Right lung (tissue), 5 donors: ENCODE data around the gene IMMP2L. TPM values are rescaled to one million over a fixed set of nuclear protein-coding genes. Genes with fewer than 3 reads are reported as not detected.

Experiments used
- DNase-seq, 2 donors: peaks; one replicate each; pipeline ENCODE4 v3.0.0-alpha.2; 2013
- polyA plus RNA-seq, 5 donors: library from polyadenylated mRNA; unstranded; fragments of 120-200 nt; gene quantifications; one replicate each; pipeline versions ENCODE4 v1.2.1 to v1.2.3, GENCODE V29; 2013; ENCODE audit warnings: inconsistent platforms in 1 of 5, low replicate concordance in 1 of 5; ENCODE audit not compliant: insufficient read length in 5 of 5, insufficient read depth in 1 of 5

The IMMP2L gene
- polyA plus RNA-seq, 5 donors = 24.1 to 28.9 (median 28.0) TPM

DNA sequence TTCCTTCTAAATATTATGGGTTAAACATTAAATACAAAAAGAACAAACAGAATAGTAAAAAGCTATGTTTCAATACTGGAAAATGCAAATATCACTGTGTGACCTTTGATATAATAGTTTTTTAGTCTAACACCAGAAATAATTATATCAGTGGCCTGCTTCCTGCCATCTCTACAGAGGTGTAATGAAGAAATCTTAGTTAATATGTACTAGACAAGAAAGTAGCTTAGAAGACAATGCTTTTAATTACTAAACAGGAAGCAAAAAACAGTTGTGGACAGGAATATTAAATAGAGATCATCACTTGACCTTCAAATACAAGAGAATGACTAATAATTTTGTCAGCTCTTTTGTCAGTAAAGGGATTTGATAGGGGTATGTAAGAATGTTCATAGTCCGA, 518.7 kb downstream of the IMMP2L start:
- DNase-seq = no peak

DNA sequence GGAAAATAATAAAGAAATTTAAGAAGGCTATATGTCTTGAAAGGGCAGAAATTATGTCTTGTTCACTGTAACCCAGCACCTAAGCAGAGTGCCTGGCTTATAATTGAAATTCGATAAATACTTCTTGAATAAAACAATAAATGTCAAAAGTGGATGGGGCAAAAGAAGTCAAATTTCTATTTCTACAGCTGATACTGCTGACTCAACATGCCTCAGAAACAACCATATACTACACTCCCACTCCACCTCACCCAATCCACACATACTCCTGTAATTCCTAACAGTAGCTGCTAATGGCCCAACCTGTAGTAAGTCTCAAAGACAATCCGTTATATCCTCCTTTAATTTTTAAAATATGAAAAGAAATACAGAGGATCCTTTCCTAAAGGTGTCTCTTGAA, 519.5 kb downstream of the IMMP2L start:
- DNase-seq = no peak

DNA sequence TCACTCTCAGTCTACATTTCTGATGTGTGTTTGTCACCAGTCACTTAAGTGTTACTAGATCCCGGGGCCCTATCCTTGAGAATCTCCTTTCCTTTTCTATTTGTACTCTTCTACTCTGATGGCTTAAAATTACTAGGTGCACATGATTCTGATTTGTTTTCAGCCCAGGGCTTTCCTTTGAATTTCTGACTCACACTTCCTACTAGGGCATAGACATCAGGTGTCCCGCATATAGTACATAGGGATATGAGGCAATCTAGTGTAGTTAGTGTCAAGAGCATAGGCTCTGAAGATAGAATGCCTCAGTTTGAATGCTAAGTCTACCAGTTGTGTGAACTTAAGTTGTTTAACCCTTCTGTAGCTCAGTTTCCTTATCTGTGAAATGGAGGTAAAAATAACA, 520.7 kb downstream of the IMMP2L start:
- DNase-seq = no peak

- no peak for DNase-seq
These were observed 524.1 kb downstream of the IMMP2L start for GRCh38 chr7:111038185-111038584.

- DNase-seq = no peak
These were observed 530.4 kb downstream of the IMMP2L start for GRCh38 chr7:111031916-111032315.

DNA sequence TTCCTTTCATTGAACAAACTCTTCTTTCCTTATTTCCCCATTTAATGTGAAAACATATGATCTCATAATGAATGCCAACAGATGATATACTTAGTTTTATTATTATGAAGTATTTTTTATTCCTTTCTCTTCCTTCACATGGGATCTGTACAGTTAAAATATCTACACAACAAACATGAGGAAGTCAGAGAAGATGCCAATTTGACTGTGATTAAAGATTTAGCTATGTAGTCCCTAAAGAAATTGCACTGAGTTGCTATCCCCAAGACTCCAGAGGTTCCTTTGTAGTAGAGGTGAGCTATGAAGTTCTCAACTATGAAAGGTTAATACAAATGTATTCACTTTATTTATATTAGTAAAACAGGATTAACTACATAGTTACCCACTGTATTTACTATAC, 532.0 kb downstream of the IMMP2L start:
- DNase-seq = no peak

DNA sequence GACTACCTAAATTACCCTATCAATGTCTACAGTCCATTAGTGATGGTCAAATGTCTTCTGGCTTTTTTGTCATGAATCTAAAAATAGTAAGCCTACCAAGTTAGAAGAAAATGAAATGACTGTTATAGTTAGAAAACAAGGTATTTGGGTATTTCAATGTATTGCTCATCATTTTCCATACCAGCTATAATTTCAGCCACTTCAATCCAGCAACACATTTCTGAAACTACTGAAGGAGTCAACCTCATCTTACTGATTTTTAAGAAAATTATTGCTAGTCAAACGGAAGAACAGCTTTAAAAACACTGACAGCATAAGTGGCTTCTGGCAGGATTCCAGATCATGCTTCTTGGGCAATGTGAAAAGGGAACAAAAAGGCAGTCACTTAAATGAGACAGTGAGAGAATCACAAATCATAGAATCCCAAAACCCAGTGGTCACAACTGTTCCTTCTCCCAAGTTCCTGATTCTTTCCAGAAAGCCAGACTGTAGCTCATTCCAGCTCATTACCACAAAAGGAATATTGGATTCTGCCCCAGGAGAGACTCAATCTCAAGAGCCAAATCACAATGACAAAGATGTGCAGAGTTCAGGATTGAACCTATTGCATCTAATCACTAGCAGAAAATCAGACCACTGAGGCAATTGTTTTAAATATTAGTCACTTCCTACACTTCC, 532.6 kb downstream of the IMMP2L start:
- no peak for DNase-seq

- DNase-seq = no peak
These were observed 533.1 kb downstream of the IMMP2L start for GRCh38 chr7:111029141-111029572.

DNA sequence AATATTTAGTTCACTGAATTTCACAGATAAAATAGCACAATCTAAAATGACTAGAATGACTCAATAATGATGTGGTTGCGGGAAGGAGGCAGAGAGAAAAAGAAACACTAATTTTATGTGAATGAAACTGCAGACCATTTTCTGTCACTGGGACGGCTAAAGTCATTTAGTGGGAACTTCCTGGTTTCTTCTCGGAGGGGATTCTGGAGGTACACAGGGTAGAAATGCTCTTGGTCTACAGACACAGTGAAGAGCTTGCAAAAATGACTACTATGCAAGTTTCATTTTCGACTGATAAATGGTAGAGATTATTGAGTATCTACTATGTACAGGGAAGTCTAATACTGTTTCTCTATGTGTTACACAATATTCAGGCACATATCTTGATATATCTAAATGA, 534.9 kb downstream of the IMMP2L start:
- no peak for DNase-seq

GRCh38 chr7:111026806-111027205, 535.5 kb downstream of the IMMP2L start:
- DNase-seq = no peak

GRCh38 chr7:111026343-111026742, 535.9 kb downstream of the IMMP2L start:
- no peak for DNase-seq

GRCh38 chr7:111025006-111025405, 537.3 kb downstream of the IMMP2L start:
- no peak for DNase-seq

- DNase-seq = no peak
These were observed 543.1 kb downstream of the IMMP2L start for GRCh38 chr7:111018960-111019736.

GRCh38 chr7:111018447-111018846, 543.8 kb downstream of the IMMP2L start:
- DNase-seq = no peak

GRCh38 chr7:111014079-111014478, 548.2 kb downstream of the IMMP2L start:
- DNase-seq = no peak

- DNase-seq = no peak
These were observed 549.3 kb downstream of the IMMP2L start for GRCh38 chr7:111012799-111013675.

GRCh38 chr7:111012149-111012548, 550.1 kb downstream of the IMMP2L start:
- no peak for DNase-seq

DNA sequence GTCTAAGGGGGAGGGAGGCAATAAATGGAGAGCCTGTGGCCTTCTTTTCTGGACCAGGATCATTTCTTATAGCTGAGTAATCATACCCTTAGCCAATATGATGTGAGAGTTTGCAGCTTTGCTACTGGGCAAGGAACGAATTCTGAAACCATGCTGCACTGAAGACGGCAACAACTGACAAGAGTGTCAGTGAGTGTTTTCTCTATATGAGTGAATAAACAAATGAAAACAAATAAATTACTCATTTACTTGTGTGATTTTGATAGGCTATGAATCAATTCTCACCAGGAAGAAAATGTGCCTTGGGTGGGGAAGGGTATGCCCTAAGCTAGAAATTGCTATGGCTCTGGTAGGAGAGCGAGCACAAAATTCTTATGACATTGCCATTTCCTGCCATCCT, 550.8 kb downstream of the IMMP2L start:
- no peak for DNase-seq

DNA sequence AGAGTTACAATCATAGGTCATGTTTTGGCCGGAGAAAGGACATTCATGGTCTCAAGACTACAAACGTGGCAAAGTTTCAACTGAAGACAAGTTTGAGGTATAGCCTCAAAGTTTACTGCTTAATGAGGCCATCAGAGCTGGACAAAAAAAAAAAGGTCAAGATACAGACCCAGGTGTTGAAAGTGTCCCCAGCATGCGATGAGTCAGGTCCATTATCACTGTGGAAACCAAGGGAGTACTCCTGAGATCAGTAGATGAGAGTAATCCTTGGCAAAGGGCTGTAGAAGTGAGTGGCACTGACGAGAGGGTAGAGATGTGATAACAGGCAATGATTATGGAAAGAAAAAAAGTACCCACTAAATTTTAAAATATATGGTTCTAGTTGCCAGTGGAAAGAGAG, 551.5 kb downstream of the IMMP2L start:
- no peak for DNase-seq

- DNase-seq = no peak
These were observed 552.7 kb downstream of the IMMP2L start for GRCh38 chr7:111009526-111010040.

- DNase-seq = no peak
These were observed 555.6 kb downstream of the IMMP2L start for GRCh38 chr7:111006691-111007090.

GRCh38 chr7:111006040-111006439, 556.3 kb downstream of the IMMP2L start:
- DNase-seq = no peak
